ENCODE data around the gene PEPD.
A peak's percentile ranks its signal among the peaks of the same experiment; 100 is the strongest.
"Not testable (repeated sequence)": the region's sequence is repeated elsewhere in the genome, so short reads cannot be mapped to it uniquely, and the experiment has no call there.

The PEPD gene

DNA sequence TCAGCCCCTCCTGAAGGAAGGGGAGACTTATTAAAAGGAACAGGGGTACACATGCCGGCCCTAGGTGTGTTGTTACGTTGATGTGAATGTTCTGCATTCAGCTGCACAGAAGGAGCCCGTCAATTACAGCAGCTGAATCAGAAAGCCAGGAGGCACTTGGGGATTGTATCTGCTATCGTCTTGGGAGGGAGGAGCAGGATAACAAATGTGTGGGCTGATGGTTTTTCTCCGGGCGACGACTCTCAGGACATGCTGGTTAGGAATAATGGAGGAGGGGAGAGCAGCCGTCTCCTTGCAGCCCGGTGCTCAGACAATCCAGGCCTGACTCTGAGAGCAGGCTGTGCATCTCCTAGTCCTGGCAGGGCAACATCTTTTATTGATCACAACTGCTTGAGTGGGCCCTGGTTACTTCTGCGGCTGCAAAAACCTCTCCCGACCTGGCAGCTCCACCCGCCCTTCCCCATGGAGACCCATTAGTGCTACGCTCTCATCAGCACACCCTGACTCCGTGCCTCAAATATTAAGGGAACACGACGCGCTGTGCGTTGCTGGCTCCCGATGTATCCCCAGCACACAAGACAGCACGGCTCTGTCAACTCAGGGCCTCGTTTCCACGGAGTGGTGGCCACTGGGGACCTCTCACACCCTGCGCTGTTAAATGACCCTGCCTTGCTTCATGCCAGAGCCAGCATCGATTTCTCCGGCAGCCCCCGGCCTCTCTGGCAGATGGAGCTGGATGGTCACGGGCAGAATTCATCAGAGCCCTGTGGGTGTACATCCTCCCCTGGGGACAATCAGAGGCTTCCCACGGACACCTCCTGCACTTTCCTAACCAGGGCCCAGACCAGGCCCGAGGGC is 25.3 kb downstream of the PEPD start:
- no peak for DNase-seq

- no peak for DNase-seq
Measured at GRCh38 chr19:33493401-33494275, 28.0 kb downstream of the PEPD start.

DNA sequence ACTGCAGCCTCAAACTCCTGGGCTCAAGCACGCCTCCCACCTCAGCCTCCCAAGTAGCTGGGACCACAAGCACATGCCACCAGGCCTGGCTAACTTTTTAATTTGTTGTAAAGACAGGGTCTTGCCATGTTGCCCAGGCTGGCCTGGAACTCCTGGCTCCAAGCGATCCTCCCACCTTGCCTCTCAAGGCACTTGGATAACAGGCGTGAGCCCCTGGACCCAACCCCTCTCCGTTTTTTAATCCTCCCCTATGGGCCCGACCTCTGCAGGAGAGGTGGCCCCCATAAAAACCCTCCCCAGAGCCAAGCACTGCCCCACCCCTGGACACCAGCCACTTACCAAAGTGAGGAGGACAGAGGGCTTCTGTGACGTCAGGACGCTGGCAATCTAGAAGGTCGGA is 28.6 kb downstream of the PEPD start:
- no peak for DNase-seq

DNA sequence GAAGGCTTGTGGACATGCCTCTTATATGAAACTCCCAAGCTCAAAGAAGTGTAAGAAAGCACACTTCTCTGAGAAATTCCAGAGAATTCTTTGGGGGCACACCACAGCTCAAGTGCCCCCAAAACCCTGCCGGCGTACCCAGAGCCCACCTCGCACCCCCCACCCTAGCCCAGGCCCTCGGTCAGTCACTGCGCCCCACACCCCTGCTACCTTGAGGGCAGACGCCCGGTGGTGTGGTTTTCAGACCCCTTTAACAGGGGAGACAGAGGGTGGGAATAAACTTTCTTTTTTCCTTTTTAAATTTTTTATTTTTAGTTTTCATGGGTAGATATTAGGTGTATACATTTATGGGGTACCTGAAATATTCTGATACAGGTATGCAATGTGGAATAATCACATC is 29.5 kb downstream of the PEPD start:
- no peak for DNase-seq

DNA sequence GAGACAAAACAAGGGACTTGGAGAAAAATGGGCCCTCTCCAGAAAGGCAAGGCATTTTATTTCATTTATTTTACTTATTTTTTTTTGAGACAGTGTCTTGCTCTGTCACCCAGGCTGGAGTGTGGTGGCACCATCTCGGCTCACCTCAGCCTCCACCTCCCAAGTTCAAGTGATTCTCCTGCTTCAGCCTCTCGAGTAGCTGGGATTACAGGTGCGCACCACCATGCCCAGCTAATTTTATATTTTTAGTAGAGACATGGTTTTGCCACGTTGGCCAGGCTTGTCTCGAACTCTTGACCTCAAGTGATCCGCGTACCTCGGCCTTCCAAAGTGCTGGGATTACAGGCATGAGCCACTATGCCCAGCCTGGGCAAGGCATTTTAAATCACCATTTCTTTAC is 31.0 kb downstream of the PEPD start:
- not testable (repeated sequence) for DNase-seq

DNA sequence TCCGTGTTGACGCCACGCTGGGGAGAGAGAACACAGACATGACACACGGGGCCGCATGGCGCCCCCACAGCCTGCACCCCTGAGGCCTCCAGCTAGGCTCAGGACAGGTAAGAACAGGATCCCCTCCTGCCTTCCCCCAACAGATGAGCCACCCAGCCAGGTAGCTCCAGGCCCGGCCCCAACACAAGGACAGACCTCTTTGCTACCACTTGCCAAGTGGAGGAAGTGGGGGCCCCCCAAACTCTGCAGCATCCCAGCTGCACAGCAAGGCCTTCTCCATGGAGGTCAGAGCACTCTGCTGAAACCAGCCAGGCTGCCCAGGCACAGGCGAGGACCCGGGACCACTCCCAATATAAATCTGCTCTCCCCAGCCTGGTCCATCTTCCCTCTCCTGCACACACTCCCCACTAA is 31.5 kb downstream of the PEPD start:
- DNase-seq: no peak

- no peak for DNase-seq
Measured at GRCh38 chr19:33488826-33489225, 32.8 kb downstream of the PEPD start.

GRCh38 chr19:33487901-33488800 is 33.4 kb downstream of the PEPD start:
- DNase-seq: no peak

- DNase-seq: no peak
Measured at GRCh38 chr19:33486936-33487811, 34.4 kb downstream of the PEPD start.

GRCh38 chr19:33486407-33486806 is 35.2 kb downstream of the PEPD start:
- no peak for DNase-seq

- DNase-seq: no peak
Measured at GRCh38 chr19:33484226-33484774, 37.3 kb downstream of the PEPD start.

- DNase-seq: peak; percentile 14
Measured at GRCh38 chr19:33482476-33482875, 39.1 kb downstream of the PEPD start.

GRCh38 chr19:33481863-33482262 is 39.7 kb downstream of the PEPD start:
- DNase-seq: no peak

GRCh38 chr19:33479570-33479969 is 42.0 kb downstream of the PEPD start:
- not testable (repeated sequence) for DNase-seq

- DNase-seq: no peak
Measured at GRCh38 chr19:33477781-33478180, 43.8 kb downstream of the PEPD start.

GRCh38 chr19:33476151-33476707 is 45.4 kb downstream of the PEPD start:
- no peak for DNase-seq

- DNase-seq: no peak
Measured at GRCh38 chr19:33473653-33474305, 47.8 kb downstream of the PEPD start.

DNA sequence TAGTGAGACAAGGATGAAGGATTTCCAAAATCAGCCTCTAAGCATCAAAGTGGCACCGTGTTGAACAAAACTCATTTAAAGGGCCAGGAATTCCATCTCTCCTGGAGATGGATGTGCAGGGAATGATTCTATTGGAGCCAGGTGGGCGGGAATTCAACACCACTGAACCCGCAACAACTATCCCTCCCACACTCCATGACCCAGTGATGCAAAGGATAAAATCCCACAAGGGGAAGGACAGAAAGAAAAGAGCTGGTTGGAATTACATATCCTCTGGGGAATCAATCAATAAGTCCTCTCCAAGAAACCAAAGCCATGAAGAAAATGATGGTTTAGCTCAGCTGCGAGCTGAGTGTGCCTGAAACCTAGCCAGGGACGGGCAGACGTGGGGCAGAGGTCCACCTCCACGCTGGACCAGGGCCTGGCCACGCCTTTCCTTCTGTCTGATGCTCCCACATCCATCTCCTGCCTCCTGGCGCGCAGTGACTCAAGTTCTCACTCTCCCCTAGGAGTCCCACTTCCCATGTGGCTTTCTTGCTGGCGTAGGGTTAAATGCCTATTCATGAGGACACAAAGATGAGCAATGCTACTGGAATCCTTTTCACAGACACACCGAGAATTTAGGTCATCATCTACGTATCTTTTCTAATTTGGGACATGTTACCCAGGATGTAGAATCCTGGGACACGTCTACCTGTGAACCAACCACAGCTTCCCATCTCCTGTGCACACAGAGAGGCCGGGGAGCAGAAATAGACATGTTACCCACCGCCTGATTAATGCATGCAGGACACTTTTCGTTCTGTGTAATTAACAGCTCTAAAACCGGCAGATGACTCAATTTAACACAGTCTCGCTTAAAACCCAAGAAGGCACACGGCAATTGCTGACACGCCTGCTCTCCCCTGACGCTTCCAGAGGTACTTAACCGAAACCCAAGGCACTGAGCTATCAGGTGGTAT is 48.6 kb downstream of the PEPD start:
- peak; percentile 56 for DNase-seq

DNA sequence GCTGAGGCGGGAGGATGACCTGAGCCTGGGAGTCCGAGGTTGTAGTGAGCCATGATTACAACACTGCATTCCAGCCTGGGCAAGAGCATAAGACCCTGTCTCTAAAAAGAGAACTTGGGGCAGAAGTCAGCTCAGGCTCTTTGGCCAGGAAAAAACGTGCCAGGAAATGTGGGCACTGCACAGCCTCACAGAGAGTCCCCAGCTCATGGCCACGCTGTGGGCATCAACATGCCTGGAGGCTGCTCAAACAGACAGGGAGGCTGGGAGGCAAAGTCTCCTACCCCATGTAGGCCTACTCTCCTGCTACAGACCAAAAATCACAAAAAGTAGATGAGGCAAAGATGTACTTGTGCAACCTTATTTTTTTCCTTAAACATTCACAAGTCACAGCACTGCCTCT is 49.4 kb downstream of the PEPD start:
- DNase-seq: no peak
